ENCODE results near the gene ANKRD24.

DNA sequence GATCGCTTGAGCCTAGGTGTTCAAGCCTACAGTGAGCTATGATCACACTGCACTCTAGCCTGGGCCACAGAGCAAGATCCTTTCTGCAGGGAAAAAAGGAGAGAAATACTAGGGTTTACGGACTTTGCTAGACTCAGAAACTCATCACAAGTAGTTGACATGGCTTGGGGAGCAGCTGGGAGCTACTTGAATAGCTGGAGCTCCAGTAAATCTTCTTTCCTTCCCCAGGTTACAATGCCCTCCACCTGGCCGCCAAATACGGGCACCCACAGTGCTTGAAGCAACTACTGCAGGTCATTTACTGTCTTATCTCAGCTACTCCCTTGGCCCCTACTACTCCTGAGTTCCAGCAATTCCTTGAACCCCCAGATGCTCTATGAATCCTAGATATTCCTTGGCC lies 19.3 kb downstream of the ANKRD24 start:
- TF ChIP-seq CTCF (IDR thresholded peaks at IDR 0.05) (no peak), POLR2A (IDR thresholded peaks at IDR 0.05) (no peak)

All from testis (tissue), 2 donors.